Naive thymus-derived CD4-positive, alpha-beta T cell (primary cell): ENCODE measurements around the gene BMAL1. TPM values are rescaled to one million over a fixed set of nuclear protein-coding genes. Genes with fewer than 3 reads are reported as not detected.
A peak's percentile ranks its signal among the peaks of the same experiment; 100 is the strongest.
"Not testable (repeated sequence)": the region's sequence is repeated elsewhere in the genome, so short reads cannot be mapped to it uniquely, and the experiment has no call there.

Source experiments
- ATAC-seq: fragments of 150-1000 bp; cut with Tn5 transposase; 2 replicates; pipeline ENCODE4 v1.10.0; 2021; ENCODE audit warnings: mild to moderate bottlenecking, moderate library complexity
- CTCF ChIA-PET: fragments of 350-600 bp; sonication (Branson Sonifier 250); formaldehyde crosslinking; loops from one replicate; lab custom pipeline; 2021; ENCODE audit warnings: antibody characterized with exemption; lab: Charles Lee
- POLR2A ChIA-PET: fragments of 350-600 bp; sonication (Branson Sonifier 250); formaldehyde crosslinking; loops from one replicate; lab custom pipeline; 2021; ENCODE audit warnings: antibody characterized with exemption, inconsistent platforms; lab: Charles Lee
- DNase-seq, 9 donors: peaks; one replicate each; pipeline versions ENCODE4 v3.0.0 to v3.0.0-alpha.2; 2020 to 2022; ENCODE audit warnings: mixed read lengths in 1 of 9
- H3K27ac ChIP-seq: one replicate; pipeline ENCODE4 v1.7.0; 2013; ENCODE audit warnings: mild to moderate bottlenecking, low read depth, low read length, moderate library complexity
- H3K27me3 ChIP-seq, 2 donors: one replicate each; pipeline ENCODE4 v1.7.0; 2013; ENCODE audit warnings: low read length in 2 of 2, mild to moderate bottlenecking in 2 of 2, moderate library complexity in 2 of 2; ENCODE audit not compliant: control insufficient read depth in 2 of 2, insufficient read depth in 2 of 2
- H3K36me3 ChIP-seq, 3 experiments: 1 replicate in 2 of 3; 2 replicates in 1 of 3; pipeline ENCODE4 v1.7.0; 2013; ENCODE audit warnings: low read length in 3 of 3, mild to moderate bottlenecking in 3 of 3, moderate library complexity in 1 of 3; ENCODE audit not compliant: insufficient read depth in 3 of 3, control insufficient read depth in 2 of 3
- H3K4me1 ChIP-seq, 2 donors: one replicate each; pipeline ENCODE4 v1.7.0; 2013; ENCODE audit warnings: low read length in 2 of 2, mild to moderate bottlenecking in 2 of 2, moderate library complexity in 1 of 2; ENCODE audit not compliant: control insufficient read depth in 2 of 2, insufficient read depth in 2 of 2
- H3K4me3 ChIP-seq: 2 replicates; pipeline ENCODE4 v1.7.0; 2013; ENCODE audit warnings: mild to moderate bottlenecking, low read length
- H3K9me3 ChIP-seq, 3 experiments: 1 replicate in 2 of 3; 2 replicates in 1 of 3; pipeline ENCODE4 v1.7.0; 2013; ENCODE audit warnings: low read length in 3 of 3; ENCODE audit not compliant: control insufficient read depth in 2 of 3
- H3K27ac Mint-ChIP-seq, 9 donors: one replicate each; pipeline ENCODE4 v1.8.0; 2020 to 2022; ENCODE audit warnings: mixed read lengths in 9 of 9, mild to moderate bottlenecking in 8 of 9, moderate library complexity in 5 of 9, inconsistent platforms in 2 of 9
- H3K27me3 Mint-ChIP-seq, 5 donors: one replicate each; pipeline ENCODE4 v1.8.0; 2021 to 2022; ENCODE audit warnings: mixed read lengths in 5 of 5, mild to moderate bottlenecking in 1 of 5
- H3K36me3 Mint-ChIP-seq, 5 donors: one replicate each; pipeline ENCODE4 v1.8.0; 2020 to 2022; ENCODE audit warnings: mixed read lengths in 5 of 5, mild to moderate bottlenecking in 3 of 5, inconsistent platforms in 1 of 5
- H3K4me1 Mint-ChIP-seq, 7 donors: one replicate each; pipeline ENCODE4 v1.8.0; 2020 to 2022; ENCODE audit warnings: mixed read lengths in 7 of 7, mild to moderate bottlenecking in 3 of 7, inconsistent platforms in 1 of 7
- H3K4me3 Mint-ChIP-seq, 10 donors: one replicate each; pipeline ENCODE4 v1.8.0; 2020 to 2022; ENCODE audit warnings: mild to moderate bottlenecking in 10 of 10, mixed read lengths in 10 of 10, moderate library complexity in 6 of 10, inconsistent platforms in 2 of 10
- H3K9me3 Mint-ChIP-seq, 11 donors: one replicate each; pipeline ENCODE4 v1.8.0; 2020 to 2022; ENCODE audit warnings: mixed read lengths in 11 of 11, mild to moderate bottlenecking in 4 of 11, inconsistent platforms in 1 of 11, moderate library complexity in 1 of 11
- intact Hi-C, 2 donors: fragments of 100-400 bp; cut with micrococcal nuclease; formaldehyde crosslinking; loops; one replicate each; pipeline ENCODE4 v1.15.1; 2023
- polyA plus RNA-seq, 2 donors: library from polyadenylated mRNA; unstranded; fragments of 300-500 nt; fragmentation: Illumina TruSeq; gene quantifications; one replicate each; pipeline ENCODE4 v1.2.3, GENCODE V29; 2021
- total RNA-seq, 6 experiments: library from RNA in 5 of 6; stranded (reverse) in 5 of 6; gene quantifications; 1 replicate in 5 of 6; 2 replicates in 1 of 6; pipeline ENCODE4 v1.2.3 and lab custom pipeline; 2021 to 2026

BMAL1 gene
- total and polyA plus RNA-seq, 7 experiments from 2014 or later: 12.8 to 88.3 (median 47.9) TPM

GRCh38 chr11:13382751-13383150, 105.2 kb downstream of the BMAL1 start:
- ChIA-PET POLR2A (no interaction called here), CTCF (interaction anchor here (1.3 kb wide), 1 partner anchor 13 kb away, joined by 3 read pairs; no protein-coding TSS in a partner anchor)
- peak overlapping the region in 3 of 9 donors; percentile 11 to 21 (median 14) for H3K27ac Mint-ChIP-seq
- H3K9me3 Mint-ChIP-seq: no peaks in the 10 kb centered on the region
- Histone ChIP-seq H3K27ac (no peak overlapping the region), H3K27me3 (no peaks in the 10 kb centered on the region), H3K9me3 (no peaks in the 10 kb centered on the region), H3K36me3 (peaks cover 1 to 70% (median 37%) of the 10 kb centered on the region in 3 experiments), H3K4me1 (no peaks in the 10 kb centered on the region), H3K4me3 (no peak overlapping the region)
- peaks cover 0 to 8% (median under 1%) of the 10 kb centered on the region in 7 donors for H3K4me1 Mint-ChIP-seq
- peaks cover 6 to 35% (median 20%) of the 10 kb centered on the region in 5 donors for H3K36me3 Mint-ChIP-seq
- DNase-seq (no peak), ATAC-seq (no peak)
- intact Hi-C loops: no loop called here
- H3K4me3 Mint-ChIP-seq: no peak overlapping the region
- H3K27me3 Mint-ChIP-seq: no peaks in the 10 kb centered on the region

GRCh38 chr11:13384908-13385640, 107.5 kb downstream of the BMAL1 start:
- Histone ChIP-seq H3K4me1 (no peaks in the 10 kb centered on the region), H3K36me3 (peaks cover 0 to 61% (median 24%) of the 10 kb centered on the region in 3 experiments), H3K4me3 (no peak overlapping the region), H3K9me3 (no peaks in the 10 kb centered on the region), H3K27me3 (no peaks in the 10 kb centered on the region), H3K27ac (no peak overlapping the region)
- POLR2A ChIA-PET: interaction anchor here (0.5 kb wide), 1 partner anchor 108 kb away, joined by 3 read pairs; no protein-coding TSS in a partner anchor
- Mint-ChIP-seq H3K36me3 (peaks cover 6 to 42% (median 10%) of the 10 kb centered on the region in 5 donors), H3K4me1 (peaks cover 0 to 8% (median 0%) of the 10 kb centered on the region in 7 donors), H3K9me3 (no peaks in the 10 kb centered on the region), H3K27ac (peak overlapping the region in 8 of 9 donors; percentile 3 to 80 (median 46)), H3K4me3 (no peak overlapping the region), H3K27me3 (no peaks in the 10 kb centered on the region)
- peak; percentile 46 for ATAC-seq
- intact Hi-C loops: loop anchor here (1.0 to 2.0 kb wide), 4 partner anchors 78 to 421 kb away; partner anchors contain the start of gene BTBD10 (in 1 of the 2)
- DNase-seq: peak in 5 of 9 donors; percentile 5 to 22 (median 10)
- CTCF ChIA-PET: interaction anchor here (0.8 to 1.8 kb wide), 3 partner anchors 31 to 150 kb away, joined by 3 to 5 read pairs (median 3); no protein-coding TSS in a partner anchor

GRCh38 chr11:13386567-13386966, 109.0 kb downstream of the BMAL1 start:
- Mint-ChIP-seq H3K4me1 (peaks cover 0 to 8% (median 0%) of the 10 kb centered on the region in 7 donors), H3K27me3 (no peaks in the 10 kb centered on the region), H3K36me3 (peaks cover 5 to 41% (median 12%) of the 10 kb centered on the region in 5 donors), H3K27ac (peak overlapping the region in 2 of 9 donors; percentile 15 to 45), H3K4me3 (no peak overlapping the region), H3K9me3 (no peaks in the 10 kb centered on the region)
- Histone ChIP-seq H3K27me3 (no peaks in the 10 kb centered on the region), H3K4me3 (no peak overlapping the region), H3K9me3 (no peaks in the 10 kb centered on the region), H3K4me1 (no peaks in the 10 kb centered on the region), H3K27ac (no peak overlapping the region), H3K36me3 (peaks cover 0 to 57% (median 18%) of the 10 kb centered on the region in 3 experiments)
- ChIA-PET POLR2A (interaction anchor here (0.7 kb wide), 1 partner anchor 296 kb away, joined by 3 read pairs; no protein-coding TSS in a partner anchor), CTCF (interaction anchor here (1.8 kb wide), 1 partner anchor 51 kb away, joined by 5 read pairs; no protein-coding TSS in a partner anchor)
- intact Hi-C loops: no loop called here
- DNase-seq: no peak
- no peak for ATAC-seq

GRCh38 chr11:13388741-13389140, 111.2 kb downstream of the BMAL1 start:
- Histone ChIP-seq H3K36me3 (peaks cover 0 to 36% (median 12%) of the 10 kb centered on the region in 3 experiments), H3K27me3 (no peaks in the 10 kb centered on the region), H3K9me3 (no peaks in the 10 kb centered on the region), H3K27ac (no peak overlapping the region), H3K4me3 (no peak overlapping the region), H3K4me1 (no peaks in the 10 kb centered on the region)
- peaks cover 0 to 8% (median 0%) of the 10 kb centered on the region in 7 donors for H3K4me1 Mint-ChIP-seq
- H3K27me3 Mint-ChIP-seq: no peaks in the 10 kb centered on the region
- ChIA-PET POLR2A (no interaction called here), CTCF (no interaction called here)
- H3K4me3 Mint-ChIP-seq: no peak overlapping the region
- no peaks in the 10 kb centered on the region for H3K9me3 Mint-ChIP-seq
- intact Hi-C loops: no loop called here
- no peak for ATAC-seq
- H3K27ac Mint-ChIP-seq: peak overlapping the region in 6 of 9 donors; percentile 3 to 60 (median 44)
- no peak for DNase-seq
- H3K36me3 Mint-ChIP-seq: peaks cover 4 to 42% (median 20%) of the 10 kb centered on the region in 5 donors

GRCh38 chr11:13391217-13391616, 113.6 kb downstream of the BMAL1 start:
- ATAC-seq (no peak), DNase-seq (no peak)
- Histone ChIP-seq H3K4me3 (no peak overlapping the region), H3K36me3 (peaks cover 0 to 33% (median 8%) of the 10 kb centered on the region in 3 experiments), H3K27ac (no peak overlapping the region), H3K9me3 (no peaks in the 10 kb centered on the region), H3K27me3 (no peaks in the 10 kb centered on the region), H3K4me1 (no peaks in the 10 kb centered on the region)
- H3K27ac Mint-ChIP-seq: peak overlapping the region in 6 of 9 donors; percentile 11 to 60 (median 41)
- peaks cover 0 to 2% (median 0%) of the 10 kb centered on the region in 7 donors for H3K4me1 Mint-ChIP-seq
- ChIA-PET CTCF (no interaction called here), POLR2A (no interaction called here)
- H3K27me3 Mint-ChIP-seq: no peaks in the 10 kb centered on the region
- no peak overlapping the region for H3K4me3 Mint-ChIP-seq
- intact Hi-C loops: no loop called here
- peaks cover 4 to 42% (median 20%) of the 10 kb centered on the region in 5 donors for H3K36me3 Mint-ChIP-seq
- H3K9me3 Mint-ChIP-seq: peaks cover 0 to 4% (median 0%) of the 10 kb centered on the region in 11 donors

DNA sequence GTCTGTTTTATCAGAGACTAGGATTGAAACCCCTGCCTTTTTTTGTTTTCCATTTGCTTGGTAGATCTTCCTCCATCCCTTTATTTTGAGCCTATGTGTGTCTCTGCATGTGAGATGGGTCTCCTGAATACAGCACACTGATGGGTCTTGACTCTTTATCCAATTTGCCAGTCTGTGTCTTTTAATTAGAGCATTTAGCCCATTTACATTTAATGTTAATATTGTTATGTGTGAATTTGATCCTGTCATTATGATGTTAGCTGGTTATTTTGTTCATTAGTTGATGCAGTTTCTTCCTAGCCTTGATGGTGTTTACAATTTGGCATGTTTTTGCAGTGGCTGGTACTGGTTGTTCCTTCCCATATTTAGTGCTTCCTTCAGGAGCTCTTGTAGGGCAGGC, 120.7 kb downstream of the BMAL1 start:
- H3K4me1 ChIP-seq, H3K27ac ChIP-seq, H3K27me3 ChIP-seq, H3K27me3 Mint-ChIP-seq, intact Hi-C loops, H3K4me1 Mint-ChIP-seq, H3K9me3 ChIP-seq, H3K4me3 Mint-ChIP-seq, H3K27ac Mint-ChIP-seq, ATAC-seq, DNase-seq, CTCF ChIA-PET, H3K4me3 ChIP-seq, POLR2A ChIA-PET: not testable (repeated sequence)
- H3K36me3 ChIP-seq: peaks cover 0 to 21% (median 1%) of the 10 kb centered on the region in 3 experiments
- peaks cover 10 to 57% (median 22%) of the 10 kb centered on the region in 5 donors for H3K36me3 Mint-ChIP-seq
- H3K9me3 Mint-ChIP-seq: peaks cover 0 to 24% (median 4%) of the 10 kb centered on the region in 11 donors
